ENCODE results near the gene SCN2B. TPM values are rescaled to one million over a fixed set of nuclear protein-coding genes. Genes with fewer than 3 reads are reported as not detected.

SCN2B gene
- total RNA-seq, 2 experiments from 2014 or later, result not detected

DNA sequence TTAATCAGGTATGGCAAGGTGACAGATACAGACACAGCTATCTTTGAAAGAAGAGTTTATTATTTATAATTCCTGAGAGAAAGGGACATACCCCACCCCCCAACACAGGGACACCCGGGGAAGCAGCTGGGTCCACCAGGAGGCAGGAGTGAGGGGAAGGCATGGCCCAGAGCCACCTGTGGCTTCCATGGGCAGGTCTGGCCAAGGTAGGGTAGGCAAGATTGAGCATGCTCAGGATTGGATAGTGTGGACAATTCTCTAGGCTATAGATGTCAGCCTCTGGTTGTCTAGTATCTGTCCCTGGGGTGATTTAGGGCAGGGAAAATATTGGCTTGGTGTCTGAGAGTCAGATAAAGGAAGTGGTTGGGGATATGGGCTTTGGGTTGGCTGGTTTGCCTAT is 62.2 kb downstream of the SCN2B start:
- POLR2A ChIA-PET, result no interaction called here
- DNase-seq, result no peak
- no peak overlapping the region for H3K4me3 Mint-ChIP-seq
- CTCF ChIA-PET, result interaction anchor here (1.2 kb wide), 1 partner anchor 61 kb away, joined by 3 read pairs; no protein-coding TSS in a partner anchor
- no peaks in the 10 kb centered on the region for H3K9me3 Mint-ChIP-seq
- H3K36me3 Mint-ChIP-seq (ENCODE audit: low read depth), result no peaks in the 10 kb centered on the region
- H3K27me3 Mint-ChIP-seq, result peaks cover 8% of the 10 kb centered on the region
- H3K27ac Mint-ChIP-seq, result no peak overlapping the region
- H3K4me1 Mint-ChIP-seq, result peaks cover 13% of the 10 kb centered on the region

DNA sequence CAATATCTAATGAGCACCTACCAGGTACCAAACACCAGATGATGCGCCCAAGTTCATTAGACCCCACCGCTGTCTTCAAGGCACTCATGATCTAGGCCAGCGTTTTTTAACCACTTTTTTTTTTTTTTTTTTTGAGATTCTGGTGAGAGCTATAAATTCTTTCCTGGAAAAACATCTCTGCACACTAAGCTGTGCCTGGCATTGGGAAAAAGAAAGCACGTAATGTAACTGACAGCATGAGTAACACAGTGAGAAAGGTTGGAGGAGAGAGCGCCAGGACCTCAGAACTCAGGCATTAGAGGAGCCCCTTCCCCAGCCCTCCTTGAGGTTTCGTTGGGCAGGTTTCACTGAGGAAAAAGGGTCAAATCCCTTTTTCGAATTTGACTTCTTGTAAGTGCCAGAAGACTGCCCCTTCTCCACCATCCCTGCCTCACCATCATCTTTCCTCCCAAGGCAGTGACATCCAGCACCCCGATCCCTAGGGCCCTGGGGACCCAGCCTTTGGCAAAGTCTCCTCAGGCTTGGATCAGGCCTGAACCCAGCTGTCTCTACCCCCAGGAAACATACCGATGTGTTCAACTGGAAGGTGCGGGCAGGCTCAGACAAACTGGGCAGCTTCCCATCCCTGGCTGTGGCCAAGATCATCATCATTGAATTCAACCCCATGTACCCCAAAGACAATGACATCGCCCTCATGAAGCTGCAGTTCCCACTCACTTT is 63.6 kb downstream of the SCN2B start:
- H3K9me3 Mint-ChIP-seq, result no peaks in the 10 kb centered on the region
- ChIA-PET CTCF (interaction anchor here (0.5 to 1.0 kb wide), 2 partner anchors 34 to 149 kb away, joined by 3 read pairs; no protein-coding TSS in a partner anchor), POLR2A (no interaction called here)
- H3K36me3 Mint-ChIP-seq (ENCODE audit: low read depth), result no peaks in the 10 kb centered on the region
- no peak overlapping the region for H3K27ac Mint-ChIP-seq
- peaks cover 2% of the 10 kb centered on the region for H3K27me3 Mint-ChIP-seq
- no peak for DNase-seq
- no peak overlapping the region for H3K4me3 Mint-ChIP-seq
- peaks cover 13% of the 10 kb centered on the region for H3K4me1 Mint-ChIP-seq

Other genes starting within 250 kb of the SCN2B start
- 1 to 10 TPM; 1.4 to 1.5 TPM for gene TMPRSS13, start 247.2 kb downstream of the SCN2B start, total RNA-seq
- 100 to 1,000 TPM; 161 to 187 TPM for gene IL10RA, start 190.2 kb downstream of the SCN2B start, total RNA-seq
- not detected for gene TMPRSS4, start 99.6 kb downstream of the SCN2B start, total RNA-seq
- under 1 TPM; 0.27 TPM for gene SMIM35, start 89.7 kb downstream of the SCN2B start, total RNA-seq
- gene SCN4B, start 23.8 kb downstream of the SCN2B start, total RNA-seq, result under 1 TPM in 1 of 2 experiments, not detected in 1; 0.10 TPM
- 100 to 1,000 TPM; 117 to 122 TPM for gene JAML, start 48.4 kb upstream of the SCN2B start, total RNA-seq
- gene MPZL3, start 75.7 kb upstream of the SCN2B start, total RNA-seq, result 10 to 100 TPM; 21.2 to 22.0 TPM
- gene MPZL2, start 87.7 kb upstream of the SCN2B start, total RNA-seq, result 1 to 10 TPM; 5.5 to 6.0 TPM
- gene CD3E, start 128.1 kb upstream of the SCN2B start, total RNA-seq, result 100 to 1,000 TPM; 680 to 841 TPM
- 100 to 1,000 TPM; 489 to 557 TPM for gene CD3D, start 166.1 kb upstream of the SCN2B start, total RNA-seq
- gene CD3G, start 167.7 kb upstream of the SCN2B start, total RNA-seq, result 100 to 1,000 TPM; 264 to 268 TPM
- gene UBE4A, start 183.0 kb upstream of the SCN2B start, total RNA-seq, result 10 to 100 TPM; 42.6 to 49.1 TPM
- gene ATP5MG, start 225.0 kb upstream of the SCN2B start, total RNA-seq, result 100 to 1,000 TPM; 195 to 272 TPM